HEK293 (cell line): ENCODE data around the gene BIRC5.

Experiments
- CTCF ChIA-PET: fragments of 350-600 bp; formaldehyde crosslinking; extraction: SDS; loops from one replicate; lab custom pipeline; 2021; ENCODE audit warnings: antibody characterized with exemption; lab: Yijun Ruan, JAX
- POLR2A ChIA-PET: fragments of 300-600 bp; formaldehyde crosslinking; extraction: SDS; loops from one replicate; lab custom pipeline; 2020; ENCODE audit warnings: antibody characterized with exemption, inconsistent platforms; lab: Yijun Ruan, JAX
- H3K27ac ChIP-seq: fragments of 200-500 bp; sonication (Bioruptor generic); 2 replicates; pipeline ENCODE4 v1.5.1; 2014; ENCODE audit warnings: low read depth, low read length, control low read depth, inconsistent platforms; ENCODE audit errors: extremely low read depth
- H3K36me3 ChIP-seq, 2 experiments: fragments of 200-500 bp in 1 of 2; sonication (Bioruptor generic) in 1 of 2; 1 replicate in 1 of 2; 2 replicates in 1 of 2; pipeline ENCODE4 v1.5.1; 2014 to 2017; ENCODE audit warnings: inconsistent platforms in 2 of 2, low read length in 2 of 2; ENCODE audit not compliant: control insufficient read depth in 2 of 2, insufficient read depth in 1 of 2
- H3K4me1 ChIP-seq: fragments of 200-500 bp; sonication (Bioruptor generic); 2 replicates; pipeline ENCODE4 v1.5.1; 2014; ENCODE audit warnings: mild to moderate bottlenecking, low read length, inconsistent platforms; ENCODE audit not compliant: control insufficient read depth, insufficient read depth
- H3K4me3 ChIP-seq: 2 replicates; pipeline ENCODE4 v1.5.1; 2011; ENCODE audit warnings: low read depth, mild to moderate bottlenecking, control low read depth, low read length, moderate library complexity
- H3K9me3 ChIP-seq: fragments of 200-500 bp; sonication (Bioruptor generic); 2 replicates; pipeline ENCODE4 v1.5.1; 2014; ENCODE audit warnings: low read depth, low read length, inconsistent platforms; ENCODE audit not compliant: control insufficient read depth, insufficient read depth
- BCL6B ChIP-seq: fragments of 450-650 bp; formaldehyde crosslinking; IDR thresholded peaks from 2 replicates; pipeline ENCODE4 v1.5.1; 2017; ENCODE audit warnings: missing biosample characterization, missing genetic modification characterization
- CTCF ChIP-seq: fragments of 450-650 bp; formaldehyde crosslinking; IDR thresholded peaks from 2 replicates; pipeline ENCODE4 v1.5.1; 2016; ENCODE audit warnings: missing biosample characterization, missing genetic modification characterization
- HOXD13 ChIP-seq: sonication (generic); formaldehyde crosslinking; IDR thresholded peaks from 2 replicates; pipeline ENCODE4 v1.8.0; 2022; ENCODE audit warnings: missing genetic modification reagents, borderline replicate concordance
- INSM2 ChIP-seq: fragments of 450-650 bp; formaldehyde crosslinking; IDR thresholded peaks from 2 replicates; pipeline ENCODE4 v1.5.1; 2016; ENCODE audit warnings: missing biosample characterization, missing genetic modification characterization
- MZF1 ChIP-seq: fragments of 450-650 bp; formaldehyde crosslinking; IDR thresholded peaks from 2 replicates; pipeline ENCODE4 v1.5.1; 2017; ENCODE audit warnings: missing biosample characterization, missing genetic modification characterization, borderline replicate concordance
- PRDM4 ChIP-seq: fragments of 450-650 bp; formaldehyde crosslinking; IDR thresholded peaks from 2 replicates; pipeline ENCODE4 v1.5.1; 2017; ENCODE audit warnings: missing biosample characterization, missing genetic modification characterization
- RBAK ChIP-seq: fragments of 450-650 bp; formaldehyde crosslinking; IDR thresholded peaks from 2 replicates; pipeline ENCODE4 v1.5.1; 2016; ENCODE audit warnings: missing biosample characterization, missing genetic modification characterization
- SETDB1 ChIP-seq: IDR thresholded peaks from one replicate; pipeline ENCODE4 v1.6.1; 2017; ENCODE audit warnings: mild to moderate bottlenecking, low read length, moderate library complexity, mixed read lengths; ENCODE audit not compliant: insufficient read length
- ZBTB21 ChIP-seq: fragments of 450-650 bp; formaldehyde crosslinking; IDR thresholded peaks from 2 replicates; pipeline ENCODE4 v1.5.1; 2017; ENCODE audit warnings: missing biosample characterization, missing genetic modification characterization
- ZNF10 ChIP-seq: fragments of 450-650 bp; formaldehyde crosslinking; IDR thresholded peaks from 2 replicates; pipeline ENCODE4 v1.5.1; 2017; ENCODE audit warnings: missing biosample characterization, missing genetic modification characterization
- ZNF114 ChIP-seq: fragments of 450-650 bp; formaldehyde crosslinking; IDR thresholded peaks from 2 replicates; pipeline ENCODE4 v1.5.0; 2017; ENCODE audit warnings: missing biosample characterization, missing genetic modification characterization
- ZNF416 ChIP-seq: fragments of 450-650 bp; formaldehyde crosslinking; IDR thresholded peaks from 2 replicates; pipeline ENCODE4 v1.5.1; 2016; ENCODE audit warnings: missing biosample characterization, missing genetic modification characterization
- ZNF433 ChIP-seq: fragments of 450-650 bp; formaldehyde crosslinking; IDR thresholded peaks from 2 replicates; pipeline ENCODE4 v1.5.1; 2016; ENCODE audit warnings: missing biosample characterization, missing genetic modification characterization, low read depth
- ZNF449 ChIP-seq: fragments of 450-650 bp; formaldehyde crosslinking; IDR thresholded peaks from 2 replicates; pipeline ENCODE4 v1.5.1; 2017; ENCODE audit warnings: missing biosample characterization, mild to moderate bottlenecking, missing genetic modification characterization, moderate library complexity
- ZNF670 ChIP-seq: fragments of 450-650 bp; formaldehyde crosslinking; IDR thresholded peaks from 2 replicates; pipeline ENCODE4 v1.5.1; 2016; ENCODE audit warnings: missing biosample characterization, missing genetic modification characterization, low read depth
- ZNF692 ChIP-seq: fragments of 450-650 bp; formaldehyde crosslinking; IDR thresholded peaks from 2 replicates; pipeline ENCODE4 v1.5.1; 2016; ENCODE audit warnings: missing biosample characterization, missing genetic modification characterization

BIRC5 gene

GRCh38 chr17:78273813-78274212, 59.8 kb downstream of the BIRC5 start:
- Histone ChIP-seq H3K4me3 (no peak overlapping the region), H3K9me3 (no peaks in the 10 kb centered on the region), H3K27ac (no peak overlapping the region), H3K36me3 (no peaks in the 10 kb centered on the region)
- TF ChIP-seq RBAK (tag by site-specific recombination) (peak; percentile 95), CTCF (tag by site-specific recombination) (no peak), MZF1 (no peak), SETDB1 (peak; percentile 35), PRDM4 (tag by site-specific recombination) (no peak), HOXD13 (CRISPR knock-in tag) (no peak), BCL6B (no peak), ZNF433 (tag by site-specific recombination) (no peak), ZNF416 (no peak), ZNF449 (tag by site-specific recombination) (no peak), ZNF10 (no peak), ZBTB21 (no peak), ZNF114 (tag by site-specific recombination) (no peak), ZNF692 (no peak), ZNF670 (tag by site-specific recombination) (no peak), INSM2 (no peak)
- TF ChIP-seq, all 188 proteins: peak for 2
- ChIA-PET POLR2A (no interaction called here), CTCF (interaction anchor here (1.0 kb wide), 1 partner anchor 18 kb away, joined by 5 read pairs; no protein-coding TSS in a partner anchor)
- peaks cover 6% of the 10 kb centered on the region; the same call in 1 of the 2 replicates for H3K4me1 ChIP-seq
